Large intestine (tissue), 3 donors: ENCODE results near the gene LYAR. TPM values are rescaled to one million over a fixed set of nuclear protein-coding genes. Genes with fewer than 3 reads are reported as not detected.

Source experiments
- DNase-seq, 2 donors: peaks; one replicate each; pipeline versions ENCODE4 v3.0.0 to v3.0.0-alpha.2; 2013
- H3K27ac ChIP-seq: one replicate; pipeline ENCODE4 v1.5.1; 2013; ENCODE audit warnings: low read length
- H3K27me3 ChIP-seq: 2 replicates; pipeline ENCODE4 v1.6.1; 2013; ENCODE audit warnings: low read length; ENCODE audit not compliant: control insufficient read depth, insufficient read depth
- H3K36me3 ChIP-seq: 2 replicates; pipeline ENCODE4 v1.6.1; 2013; ENCODE audit warnings: low read length; ENCODE audit not compliant: control insufficient read depth, insufficient read depth
- H3K4me1 ChIP-seq: one replicate; pipeline ENCODE4 v1.6.1; 2013; ENCODE audit warnings: low read length; ENCODE audit not compliant: control insufficient read depth, insufficient read depth
- H3K4me3 ChIP-seq: one replicate; pipeline ENCODE4 v1.5.1; 2013; ENCODE audit warnings: low read length
- H3K9me3 ChIP-seq: one replicate; pipeline ENCODE4 v1.6.1; 2013; ENCODE audit warnings: mild to moderate bottlenecking, low read depth, low read length, moderate library complexity; ENCODE audit not compliant: control insufficient read depth
- WGBS: methylation state at CpG from one replicate; pipeline ENCODE4 v1.1.5; 2013; ENCODE audit warnings: low lambda C conversion rate; ENCODE audit not compliant: insufficient coverage; 5-methylcytosine and 5-hydroxymethylcytosine counted together
- polyA plus RNA-seq: library from polyadenylated mRNA; unstranded; fragments of 120-200 nt; gene quantifications from one replicate; pipeline ENCODE4 v1.2.1, GENCODE V29; 2013

LYAR gene
- polyA plus RNA-seq, 1 donor: 16.8 TPM

DNA sequence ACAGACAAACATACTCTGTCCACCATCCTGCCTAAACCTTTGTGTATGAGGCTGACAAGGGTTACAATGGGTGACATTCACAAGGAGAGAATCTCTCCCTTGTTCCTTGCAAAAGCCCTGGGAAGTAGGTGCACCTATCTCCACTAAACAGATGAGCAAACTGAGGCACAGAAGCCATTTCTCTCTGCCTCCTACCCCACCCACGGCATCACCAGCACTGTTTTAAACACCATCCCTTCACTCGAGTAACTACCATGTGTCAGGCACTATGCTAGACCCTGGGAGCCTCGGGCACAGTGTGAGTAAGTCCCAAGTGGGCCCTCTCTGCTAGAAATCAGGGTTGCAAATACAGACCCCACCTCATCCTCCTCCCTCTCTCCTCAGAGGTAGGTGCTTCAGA, 899 bp downstream of the LYAR start:
- 33% methylated on average over 1 of the region's 3 CpGs for WGBS
- Histone ChIP-seq H3K27ac (no peak overlapping the region), H3K27me3 (no peaks in the 10 kb centered on the region)

GRCh38 chr4:4288098-4288497, 1.9 kb downstream of the LYAR start:
- H3K4me3 ChIP-seq: no peak overlapping the region
- H3K36me3 ChIP-seq: peaks cover 13% of the 10 kb centered on the region
- no peak overlapping the region for H3K27ac ChIP-seq
- peaks cover 10% of the 10 kb centered on the region for H3K4me1 ChIP-seq
- no peaks in the 10 kb centered on the region for H3K27me3 ChIP-seq
- no peaks in the 10 kb centered on the region for H3K9me3 ChIP-seq
- DNase-seq: no peak

More for the DNA sequence above, 899 bp downstream of the LYAR start:
- Histone ChIP-seq H3K9me3 (no peaks in the 10 kb centered on the region), H3K4me3 (peak overlapping the region; percentile 93), H3K4me1 (peaks cover 10% of the 10 kb centered on the region), H3K36me3 (peaks cover 11% of the 10 kb centered on the region)
- DNase-seq: no peak

DNA sequence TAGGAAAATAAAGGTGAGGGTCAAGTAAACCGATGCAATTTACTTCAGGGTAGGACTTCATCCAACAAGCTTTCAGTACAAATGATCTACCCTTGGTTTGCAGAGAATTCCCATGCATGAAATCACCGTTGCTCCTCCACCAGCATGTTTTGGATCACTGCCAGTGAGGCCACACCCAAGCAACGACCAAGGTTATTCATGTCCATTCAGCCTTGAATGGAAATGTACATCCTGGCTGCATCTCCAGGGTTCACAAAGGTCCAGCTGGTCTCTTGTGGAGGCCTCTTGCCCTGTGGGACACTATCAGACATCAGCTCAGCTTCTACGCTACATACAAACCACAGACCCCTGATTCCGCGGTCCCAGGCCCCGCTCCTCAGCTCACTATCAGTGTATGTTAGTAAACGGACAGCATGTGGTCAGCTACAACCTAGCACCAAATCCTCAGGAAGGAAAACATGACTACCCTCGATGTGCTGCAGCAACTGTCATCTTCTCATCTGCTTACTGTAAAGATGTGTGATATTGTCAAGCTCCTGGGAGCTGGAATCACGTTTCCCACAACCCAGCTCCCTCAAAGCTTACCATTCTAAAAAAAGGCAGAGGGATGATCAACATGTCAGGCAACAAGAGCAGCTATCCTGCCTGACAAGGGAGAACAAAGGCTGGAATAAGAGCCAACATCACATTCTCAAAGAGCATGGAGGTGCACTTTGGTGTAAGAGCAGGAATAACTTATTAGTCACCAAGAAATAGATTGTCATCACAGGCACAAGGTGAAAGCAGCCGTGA, 4.9 kb downstream of the LYAR start:
- WGBS: 100% methylated on average over 1 of the region's 11 CpGs
- no peaks in the 10 kb centered on the region for H3K27me3 ChIP-seq
- no peaks in the 10 kb centered on the region for H3K9me3 ChIP-seq
- H3K4me1 ChIP-seq: peaks cover 10% of the 10 kb centered on the region
- DNase-seq: peak; percentile 19 to 46
- H3K36me3 ChIP-seq: peaks cover 26% of the 10 kb centered on the region
- no peak overlapping the region for H3K4me3 ChIP-seq
- H3K27ac ChIP-seq: no peak overlapping the region

GRCh38 chr4:4281787-4282186, 8.2 kb downstream of the LYAR start:
- H3K4me1 ChIP-seq: no peaks in the 10 kb centered on the region
- H3K27ac ChIP-seq: no peak overlapping the region
- no peaks in the 10 kb centered on the region for H3K9me3 ChIP-seq
- H3K27me3 ChIP-seq: no peaks in the 10 kb centered on the region
- no peak overlapping the region for H3K4me3 ChIP-seq
- WGBS: 100% methylated on average over 2 of the region's 6 CpGs
- no peak for DNase-seq
- peaks cover 50% of the 10 kb centered on the region for H3K36me3 ChIP-seq

DNA sequence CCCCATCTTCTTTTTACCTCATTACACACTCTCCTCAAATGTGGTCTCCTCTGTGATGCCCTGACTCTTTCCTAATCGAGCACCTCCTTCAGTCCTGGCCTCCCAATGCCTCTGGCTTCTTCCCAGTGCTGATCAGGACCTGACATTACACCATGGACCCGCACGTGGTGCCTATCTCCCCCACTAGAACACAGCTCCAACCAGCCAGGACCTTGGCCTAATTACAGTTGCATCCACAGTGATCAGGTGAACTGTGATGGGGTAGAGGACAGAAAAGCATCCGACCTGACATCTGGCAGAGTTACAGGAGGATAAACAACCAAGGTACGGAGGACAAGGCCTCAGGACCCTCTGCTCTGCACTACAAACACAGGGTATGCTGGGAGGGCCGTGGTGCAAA, 12.4 kb downstream of the LYAR start:
- H3K27ac ChIP-seq: no peak overlapping the region

GRCh38 chr4:4274226-4274625, 15.7 kb downstream of the LYAR start:
- no peak overlapping the region for H3K4me3 ChIP-seq
- H3K36me3 ChIP-seq: peaks cover 64% of the 10 kb centered on the region
- H3K27me3 ChIP-seq: no peaks in the 10 kb centered on the region
- H3K27ac ChIP-seq: no peak overlapping the region
- no peaks in the 10 kb centered on the region for H3K9me3 ChIP-seq
- WGBS: 99% methylated on average over 11 of the region's 14 CpGs
- DNase-seq: no peak
- H3K4me1 ChIP-seq: no peaks in the 10 kb centered on the region

More for the DNA sequence above, 12.4 kb downstream of the LYAR start:
- Histone ChIP-seq H3K36me3 (peaks cover 65% of the 10 kb centered on the region), H3K9me3 (no peaks in the 10 kb centered on the region), H3K27me3 (no peaks in the 10 kb centered on the region), H3K4me3 (no peak overlapping the region), H3K4me1 (no peaks in the 10 kb centered on the region)
- WGBS: no CpG with 5 or more reads among the region's 6 CpGs
- no peak for DNase-seq

GRCh38 chr4:4271912-4272311, 18.0 kb downstream of the LYAR start:
- peaks cover 56% of the 10 kb centered on the region for H3K36me3 ChIP-seq
- DNase-seq: no peak
- no peak overlapping the region for H3K4me3 ChIP-seq
- no peaks in the 10 kb centered on the region for H3K9me3 ChIP-seq
- no peaks in the 10 kb centered on the region for H3K4me1 ChIP-seq
- 96% methylated on average over 4 of the region's 10 CpGs for WGBS
- H3K27me3 ChIP-seq: no peaks in the 10 kb centered on the region
- no peak overlapping the region for H3K27ac ChIP-seq

DNA sequence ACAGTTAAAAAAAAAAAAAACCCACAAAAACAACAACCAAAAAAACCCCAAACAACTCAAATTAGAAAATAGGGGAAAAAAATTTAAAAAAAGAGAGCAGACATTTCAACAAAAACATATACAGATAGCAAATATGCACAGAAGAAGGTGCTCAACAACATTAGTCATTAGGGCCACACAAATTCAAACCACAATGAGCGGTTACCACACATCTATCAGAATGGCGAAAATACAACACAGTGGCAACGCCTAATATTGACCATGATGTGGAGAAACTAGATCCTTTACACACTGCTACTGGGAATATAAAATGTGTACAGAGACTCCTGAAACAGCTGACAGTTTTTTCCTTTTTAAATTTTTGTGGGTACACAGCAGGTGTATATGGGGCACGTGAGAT, 19.4 kb downstream of the LYAR start:
- Histone ChIP-seq H3K4me1 (no peaks in the 10 kb centered on the region), H3K4me3 (no peak overlapping the region), H3K9me3 (no peaks in the 10 kb centered on the region), H3K36me3 (peaks cover 51% of the 10 kb centered on the region), H3K27me3 (no peaks in the 10 kb centered on the region), H3K27ac (no peak overlapping the region)
- DNase-seq: no peak
- 100% methylated on average over 1 of the region's 4 CpGs for WGBS

DNA sequence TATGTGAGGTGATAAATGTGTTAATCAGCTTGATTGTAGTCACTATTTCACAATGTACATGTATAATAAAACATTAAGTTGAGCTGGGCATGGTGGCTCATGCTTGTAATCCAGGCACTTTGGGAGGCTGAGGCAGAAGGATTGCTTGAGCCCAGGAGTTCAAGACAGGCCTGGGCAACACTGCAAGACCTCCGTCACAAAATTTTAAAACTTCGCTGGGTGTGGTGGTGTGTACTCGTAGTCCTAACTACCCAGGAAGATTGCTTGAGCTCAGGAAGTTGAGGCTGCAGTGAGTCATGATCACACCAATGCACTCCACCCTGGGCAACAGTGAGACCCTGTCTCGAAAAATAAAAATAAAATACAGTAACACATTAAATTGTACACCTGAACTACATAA, 20.1 kb downstream of the LYAR start:
- WGBS: 80% methylated on average over 1 of the region's 4 CpGs
- H3K27ac ChIP-seq: no peak overlapping the region
- peaks cover 46% of the 10 kb centered on the region for H3K36me3 ChIP-seq
- H3K27me3 ChIP-seq: no peaks in the 10 kb centered on the region
- no peaks in the 10 kb centered on the region for H3K9me3 ChIP-seq
- H3K4me3 ChIP-seq: no peak overlapping the region
- DNase-seq: no peak
- H3K4me1 ChIP-seq: no peaks in the 10 kb centered on the region

GRCh38 chr4:4269331-4269731, 20.6 kb downstream of the LYAR start:
- H3K27ac ChIP-seq: no peak overlapping the region
- H3K36me3 ChIP-seq: peaks cover 42% of the 10 kb centered on the region
- no peak for DNase-seq
- no peak overlapping the region for H3K4me3 ChIP-seq
- no peaks in the 10 kb centered on the region for H3K27me3 ChIP-seq
- whole genome bisulfite sequencing: 100% methylated on average over 1 of the region's 11 CpGs
- H3K9me3 ChIP-seq: no peaks in the 10 kb centered on the region
- H3K4me1 ChIP-seq: no peaks in the 10 kb centered on the region

DNA sequence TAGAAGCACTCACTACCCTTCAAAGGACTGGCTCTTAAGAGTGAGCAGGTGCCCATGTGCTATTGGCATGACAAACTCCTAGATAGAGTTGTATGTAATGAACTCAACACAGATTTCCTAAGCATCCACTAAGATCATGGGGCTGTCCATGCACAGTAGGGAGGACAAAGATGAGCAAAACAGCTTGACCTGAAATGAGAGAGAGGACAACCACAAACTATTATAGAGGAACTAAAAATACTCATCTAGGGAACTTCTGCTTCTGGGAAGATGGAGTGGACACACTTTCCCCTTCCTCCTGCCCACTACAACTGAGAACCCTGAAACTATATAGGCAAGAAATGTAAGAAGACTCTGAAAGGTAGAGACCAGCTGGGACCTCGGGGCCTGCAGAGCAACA, 21.2 kb downstream of the LYAR start:
- Histone ChIP-seq H3K4me3 (no peak overlapping the region), H3K27ac (no peak overlapping the region), H3K9me3 (no peaks in the 10 kb centered on the region), H3K36me3 (peaks cover 38% of the 10 kb centered on the region), H3K27me3 (no peaks in the 10 kb centered on the region), H3K4me1 (no peaks in the 10 kb centered on the region)
- no peak for DNase-seq
- no CpG with 5 or more reads among the region's 1 CpG for WGBS
